Neural progenitor cell (in vitro differentiated cells): ENCODE measurements around the gene PRKCA. TPM values are rescaled to one million over a fixed set of nuclear protein-coding genes. Genes with fewer than 3 reads are reported as not detected.
A peak's percentile ranks its signal among the peaks of the same experiment; 100 is the strongest.

ENCODE experiments used
- DNase-seq: peaks from one replicate; pipeline ENCODE4 v3.0.0-alpha.2; 2016; ENCODE audit warnings: low spot score
- H2AFZ ChIP-seq: fragments of 200-600 bp; sonication (generic); replicated peaks from 2 replicates; pipeline ENCODE4 v1.6.1; 2016; ENCODE audit warnings: antibody characterized with exemption
- H3F3A ChIP-seq: fragments of 200-600 bp; sonication (generic); 2 replicates; pipeline ENCODE4 v1.6.1; 2016; ENCODE audit warnings: antibody characterized with exemption, low read depth
- H3K27ac ChIP-seq: fragments of 200-600 bp; sonication (generic); 2 replicates; pipeline ENCODE4 v1.5.1; 2016; ENCODE audit warnings: mild to moderate bottlenecking
- H3K27me3 ChIP-seq: fragments of 200-600 bp; sonication (generic); 2 replicates; pipeline ENCODE4 v1.6.1; 2016; ENCODE audit warnings: mild to moderate bottlenecking, moderate library complexity
- H3K36me3 ChIP-seq: fragments of 200-600 bp; sonication (generic); 2 replicates; pipeline ENCODE4 v1.5.1; 2016
- H3K4me1 ChIP-seq: fragments of 200-600 bp; sonication (generic); 2 replicates; pipeline ENCODE4 v1.6.1; 2016; ENCODE audit warnings: mixed run types
- H3K4me2 ChIP-seq: fragments of 200-600 bp; sonication (generic); 2 replicates; pipeline ENCODE4 v1.6.1; 2016
- H3K4me3 ChIP-seq: fragments of 200-600 bp; sonication (generic); 2 replicates; pipeline ENCODE4 v1.5.1; 2016
- H3K79me2 ChIP-seq: fragments of 200-600 bp; sonication (generic); 2 replicates; pipeline ENCODE4 v1.6.1; 2016; ENCODE audit warnings: low read depth
- H3K9ac ChIP-seq: fragments of 200-600 bp; sonication (generic); 2 replicates; pipeline ENCODE4 v1.6.1; 2016
- H3K9me3 ChIP-seq: fragments of 200-600 bp; sonication (generic); 2 replicates; pipeline ENCODE4 v1.5.1; 2016; ENCODE audit warnings: low read depth
- H4K20me1 ChIP-seq: fragments of 200-600 bp; sonication (generic); 2 replicates; pipeline ENCODE4 v1.6.1; 2016; ENCODE audit warnings: low read depth
- H3K27ac Mint-ChIP-seq: 3 replicates; pipeline ENCODE4 v1.8.0; 2021; ENCODE audit warnings: mixed read lengths
- H3K27me3 Mint-ChIP-seq: 2 replicates; pipeline ENCODE4 v1.8.0; 2022; ENCODE audit warnings: low read depth, mild to moderate bottlenecking, inconsistent platforms, moderate library complexity, mixed read lengths; ENCODE audit not compliant: insufficient read depth
- H3K36me3 Mint-ChIP-seq: 3 replicates; pipeline ENCODE4 v1.8.0; 2021; ENCODE audit warnings: mixed read lengths
- H3K4me1 Mint-ChIP-seq: 3 replicates; pipeline ENCODE4 v1.8.0; 2021; ENCODE audit warnings: mixed read lengths
- H3K4me3 Mint-ChIP-seq: 3 replicates; pipeline ENCODE4 v1.8.0; 2021; ENCODE audit warnings: mild to moderate bottlenecking, moderate library complexity, mixed read lengths
- H3K9me3 Mint-ChIP-seq: 3 replicates; pipeline ENCODE4 v1.8.0; 2020; ENCODE audit warnings: mixed read lengths
- CTCF ChIP-seq: fragments of 200-600 bp; sonication (generic); IDR thresholded peaks from 2 replicates; pipeline ENCODE4 v1.5.1; 2017; ENCODE audit warnings: antibody characterized with exemption, mild to moderate bottlenecking
- EZH2 ChIP-seq: fragments of 200-600 bp; sonication (generic); IDR thresholded peaks from 2 replicates; pipeline ENCODE4 v1.6.1; 2017; ENCODE audit warnings: antibody characterized with exemption, mild to moderate bottlenecking, moderate library complexity
- EZH2phosphoT487 ChIP-seq: fragments of 200-600 bp; sonication (generic); IDR thresholded peaks from 2 replicates; pipeline ENCODE4 v1.6.1; 2017; ENCODE audit warnings: antibody characterized with exemption
- total RNA-seq: library from RNA; depleted of rRNA; stranded (reverse); fragments of >200 nt; gene quantifications from 2 replicates; pipeline ENCODE4 v1.2.3, GENCODE V29; 2015; ENCODE audit warnings: low replicate concordance

The PRKCA gene
- total RNA-seq, 1 donor from 2014 or later = 2.1 TPM

DNA sequence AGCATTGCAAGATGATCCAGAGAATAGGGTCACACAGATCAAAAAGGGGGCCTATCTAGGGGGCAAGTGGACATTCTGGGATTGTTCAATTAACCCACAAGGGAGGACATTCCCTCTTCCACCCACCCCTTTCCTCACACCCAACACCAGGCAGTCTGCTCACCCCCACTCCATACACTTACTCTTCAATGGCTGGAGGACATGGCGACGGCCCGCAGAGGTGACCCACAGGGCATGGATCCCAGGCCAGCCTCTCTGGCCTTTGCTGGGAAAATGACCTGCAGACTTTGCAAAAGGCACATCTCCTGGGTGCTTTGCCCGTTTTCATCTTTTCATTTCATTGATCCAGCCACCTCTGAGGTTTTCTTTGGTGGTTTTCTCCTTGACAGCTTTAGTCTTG, 530.8 kb downstream of the PRKCA start:
- Histone ChIP-seq H4K20me1 (peaks cover 32% of the 10 kb centered on the region), H3K27ac (no peak overlapping the region), H3K79me2 (no peaks in the 10 kb centered on the region), H3K36me3 (no peaks in the 10 kb centered on the region), H3K27me3 (peaks cover 55% of the 10 kb centered on the region), H3K9me3 (no peaks in the 10 kb centered on the region), H3K4me2 (no peak overlapping the region), H3F3A (peaks cover 19% of the 10 kb centered on the region), H3K4me1 (peaks cover 14% of the 10 kb centered on the region), H3K9ac (no peak overlapping the region), H2AFZ (no peak overlapping the region), H3K4me3 (no peak overlapping the region)
- peaks cover 50% of the 10 kb centered on the region for H3K27me3 Mint-ChIP-seq
- no peak overlapping the region for H3K4me3 Mint-ChIP-seq
- peaks cover 43% of the 10 kb centered on the region for H3K4me1 Mint-ChIP-seq
- no peaks in the 10 kb centered on the region for H3K36me3 Mint-ChIP-seq
- TF ChIP-seq EZH2phosphoT487 (no peak), EZH2 (no peak), CTCF (no peak)
- H3K27ac Mint-ChIP-seq = no peak overlapping the region
- no peak for DNase-seq
- no peaks in the 10 kb centered on the region for H3K9me3 Mint-ChIP-seq

DNA sequence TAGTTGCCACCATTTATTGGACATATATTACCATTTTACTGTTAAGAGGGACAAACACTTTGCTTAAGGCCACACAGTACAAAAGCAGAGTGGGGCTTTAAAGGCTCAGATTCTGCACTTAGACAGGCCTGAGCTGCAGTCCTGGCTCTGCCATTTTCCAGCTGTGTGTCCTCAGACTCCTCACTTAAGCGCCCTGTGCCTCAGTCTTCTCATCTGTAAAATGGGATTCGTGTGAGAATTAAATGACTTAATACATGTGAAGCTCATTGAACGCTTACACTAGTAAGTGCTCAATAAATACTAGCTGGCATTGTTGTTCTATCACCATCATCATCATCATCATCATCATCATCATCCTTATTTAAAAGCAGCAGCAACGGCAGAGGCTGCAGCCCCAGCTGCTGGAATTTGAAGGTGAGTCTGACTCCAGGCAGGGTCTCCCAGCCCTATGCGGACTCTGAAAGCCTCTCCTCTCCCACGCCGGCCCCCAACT, 532.1 kb downstream of the PRKCA start:
- Histone ChIP-seq H3K4me2 (peak overlapping the region; percentile 74), H3K27ac (no peak overlapping the region), H3K27me3 (peaks cover 55% of the 10 kb centered on the region), H3F3A (peaks cover 12% of the 10 kb centered on the region), H3K4me1 (peaks cover 14% of the 10 kb centered on the region), H3K79me2 (no peaks in the 10 kb centered on the region), H3K9ac (no peak overlapping the region), H3K36me3 (no peaks in the 10 kb centered on the region), H4K20me1 (peaks cover 32% of the 10 kb centered on the region), H3K4me3 (peak overlapping the region; percentile 40), H2AFZ (no peak overlapping the region), H3K9me3 (no peaks in the 10 kb centered on the region)
- Mint-ChIP-seq H3K27me3 (peaks cover 45% of the 10 kb centered on the region), H3K27ac (no peak overlapping the region), H3K9me3 (no peaks in the 10 kb centered on the region), H3K4me3 (peak overlapping the region; percentile 75), H3K4me1 (peaks cover 40% of the 10 kb centered on the region), H3K36me3 (no peaks in the 10 kb centered on the region)
- peak; percentile 5 for TF ChIP-seq EZH2
- no peak for TF ChIP-seq CTCF
- no peak for TF ChIP-seq EZH2phosphoT487
- DNase-seq = no peak

GRCh38 chr17:66834919-66835454, 532.6 kb downstream of the PRKCA start, which contains the start of gene CACNG5:
Gene CACNG5 (plus strand): TSS chr17:66835117. CDS start chr17:66877333, 42,216 bp downstream.
- Histone ChIP-seq H3K9ac (no peak within 1 kb of the TSS), H3F3A (peaks cover 7% of the 10 kb centered on the region), H3K9me3 (no peaks in the 10 kb centered on the region), H3K27me3 (peaks cover 55% of the 10 kb centered on the region), H2AFZ (no peak within 1 kb of the TSS), H3K4me2 (peak within 1 kb of the TSS; percentile 74), H3K27ac (no peak within 1 kb of the TSS), H4K20me1 (peaks cover 28% of the 10 kb centered on the region), H3K4me3 (peak within 1 kb of the TSS; percentile 40), H3K4me1 (peaks cover 10% of the 10 kb centered on the region), H3K79me2 (no peaks in the 10 kb centered on the region), H3K36me3 (no peaks in the 10 kb centered on the region)
- Mint-ChIP-seq H3K9me3 (no peaks in the 10 kb centered on the region), H3K27me3 (peaks cover 45% of the 10 kb centered on the region), H3K4me1 (peaks cover 35% of the 10 kb centered on the region), H3K27ac (no peak within 1 kb of the TSS), H3K4me3 (peak within 1 kb of the TSS; percentile 75), H3K36me3 (no peaks in the 10 kb centered on the region)
- peak; percentile 45 for DNase-seq
- peak; percentile 35 for TF ChIP-seq EZH2
- peak; percentile 26 for TF ChIP-seq EZH2phosphoT487
- no peak for TF ChIP-seq CTCF
